IMR-90 (cell line): ENCODE data around the gene ZBTB11.

Experiments used
- CHD1 ChIP-seq: IDR thresholded peaks from 2 replicates; pipeline ENCODE4 v1.6.1; 2012; ENCODE audit warnings: low read depth, low read length, improper control_type of control experiment
- CTCF ChIP-seq: conservative IDR thresholded peaks from 2 replicates; pipeline ENCODE4 v1.5.1; 2012; ENCODE audit warnings: mild to moderate bottlenecking, low read depth, low read length, improper control_type of control experiment
- ELK1 ChIP-seq: fragments of 150-350 bp; IDR thresholded peaks from 2 replicates; pipeline ENCODE4 v1.6.1; 2016; ENCODE audit warnings: low read depth, mild to moderate bottlenecking, low read length, moderate library complexity, borderline replicate concordance
- FOS ChIP-seq: fragments of 150-350 bp; IDR thresholded peaks from 2 replicates; pipeline ENCODE4 v1.6.1; 2016; ENCODE audit warnings: low read depth, low read length
- MAFK ChIP-seq: IDR thresholded peaks from 2 replicates; pipeline ENCODE4 v1.6.1; 2012; ENCODE audit warnings: low read depth, low read length, improper control_type of control experiment
- MAZ ChIP-seq: IDR thresholded peaks from 2 replicates; pipeline ENCODE4 v1.6.1; 2012; ENCODE audit warnings: low read depth, mild to moderate bottlenecking, low read length, improper control_type of control experiment, moderate library complexity, borderline replicate concordance
- MXI1 ChIP-seq: IDR thresholded peaks from 2 replicates; pipeline ENCODE4 v1.6.1; 2012; ENCODE audit warnings: low read depth, mild to moderate bottlenecking, low read length, moderate library complexity, borderline replicate concordance
- POLR2A ChIP-seq: IDR thresholded peaks from 2 replicates; pipeline ENCODE4 v1.6.1; 2012; ENCODE audit warnings: mild to moderate bottlenecking, low read depth, low read length
- RAD21 ChIP-seq: IDR thresholded peaks from 2 replicates; pipeline ENCODE4 v1.6.1; 2012; ENCODE audit warnings: low read length, improper control_type of control experiment
- RCOR1 ChIP-seq: IDR thresholded peaks from 2 replicates; pipeline ENCODE4 v1.6.1; 2012; ENCODE audit warnings: mild to moderate bottlenecking, low read length, improper control_type of control experiment; ENCODE audit not compliant: insufficient replicate concordance
- RFX5 ChIP-seq: IDR thresholded peaks from 2 replicates; pipeline ENCODE4 v1.8.0; 2012; ENCODE audit warnings: low read depth, mild to moderate bottlenecking, low read length, moderate library complexity
- SMC3 ChIP-seq: fragments of 150-350 bp; IDR thresholded peaks from 2 replicates; pipeline ENCODE4 v1.6.1; 2016; ENCODE audit warnings: low read depth, mild to moderate bottlenecking, antibody characterized with exemption, low read length, moderate library complexity
- USF2 ChIP-seq: fragments of 150-350 bp; IDR thresholded peaks from 2 replicates; pipeline ENCODE4 v1.6.1; 2017; ENCODE audit warnings: mild to moderate bottlenecking, antibody characterized with exemption, low read length, low read depth

- TF ChIP-seq CTCF: no peak
- TF ChIP-seq RAD21: no peak
- no peak for TF ChIP-seq MAZ
- TF ChIP-seq MXI1: no peak
- no peak for TF ChIP-seq SMC3
- no peak for TF ChIP-seq RFX5
- no peak for TF ChIP-seq ELK1
- TF ChIP-seq POLR2A: no peak
- no peak for TF ChIP-seq MAFK
- no peak for TF ChIP-seq FOS
- TF ChIP-seq USF2: no peak
- no peak for TF ChIP-seq RCOR1
- no peak for TF ChIP-seq CHD1
Measured at GRCh38 chr3:101680466-101680865, 3.5 kb upstream of the ZBTB11 start.
